ENCODE data around the gene TGFBRAP1.

The TGFBRAP1 gene

DNA sequence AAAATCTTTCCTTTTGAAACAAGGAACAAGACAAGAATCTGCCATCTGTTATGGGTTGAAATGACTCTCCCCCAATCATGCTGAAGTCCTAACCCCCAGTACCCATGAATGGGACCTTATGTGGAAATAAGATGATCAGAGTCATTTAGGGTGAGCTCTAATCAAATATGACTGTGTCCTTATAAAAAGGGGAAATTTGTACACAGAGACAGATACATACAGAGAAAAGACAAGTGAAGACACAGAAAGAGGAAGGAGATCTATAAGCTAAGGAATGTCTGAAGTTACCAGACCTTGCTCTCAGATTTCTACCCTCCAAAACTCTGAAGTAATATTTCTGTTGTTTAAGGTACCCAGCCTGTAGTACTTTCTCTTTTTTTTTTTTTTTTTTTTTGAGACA lies 15.7 kb downstream of the TGFBRAP1 start:
- no peak for DNase-seq

DNA sequence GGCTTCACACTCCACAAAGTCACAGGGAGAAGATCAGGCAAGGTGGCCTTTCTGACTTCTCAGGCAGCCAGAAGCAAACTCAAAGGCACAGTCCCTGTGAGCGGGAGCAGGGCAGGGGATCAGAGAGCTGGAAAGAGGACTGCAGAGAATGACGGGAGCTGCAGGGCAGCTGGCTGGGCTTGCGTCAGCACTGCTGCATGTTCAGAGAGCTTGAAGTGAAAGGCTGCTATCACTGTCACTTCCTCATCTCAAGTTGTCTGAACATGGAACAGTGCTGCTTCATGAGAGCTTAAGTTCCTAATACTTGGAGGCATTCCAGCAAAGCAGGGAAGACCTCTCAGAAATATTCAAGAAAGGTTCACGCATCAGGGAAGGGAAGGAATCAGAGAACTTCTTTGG lies 20.4 kb downstream of the TGFBRAP1 start:
- no peak for DNase-seq

DNA sequence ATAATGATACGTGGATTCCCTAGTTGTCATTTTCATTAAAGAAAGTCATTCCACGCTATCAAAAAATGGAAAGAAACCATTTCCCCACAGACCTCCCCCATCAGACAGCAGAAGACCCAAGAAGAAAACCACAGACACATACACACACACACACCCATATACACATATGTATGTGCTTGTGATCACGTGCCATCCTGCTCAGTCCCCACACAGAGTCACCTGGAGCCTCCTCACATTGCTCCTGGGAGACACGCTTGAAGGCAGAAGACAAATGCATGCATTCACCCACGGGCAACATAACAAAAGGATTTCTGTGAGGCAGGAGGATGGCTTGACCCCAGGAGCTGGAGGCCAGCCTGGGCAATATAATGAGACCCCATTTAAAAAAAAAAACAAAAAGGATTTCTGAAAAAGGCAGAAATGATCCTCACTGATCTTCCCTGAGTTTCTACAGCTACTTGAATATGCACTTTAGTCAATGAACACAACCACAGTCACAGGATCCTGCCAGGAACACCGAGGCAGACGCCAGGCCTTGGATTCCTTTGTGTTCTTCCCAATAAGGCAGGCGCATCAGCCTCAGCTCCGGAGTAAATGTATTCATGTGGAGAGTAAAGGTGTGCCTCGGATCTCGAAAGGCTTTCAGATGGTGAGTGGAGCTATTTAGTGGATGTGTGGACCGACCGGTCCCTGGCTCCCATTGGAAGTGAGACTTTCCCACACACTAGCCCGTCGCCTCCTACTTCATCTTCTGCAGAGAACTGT lies 21.0 kb downstream of the TGFBRAP1 start:
- DNase-seq: no peak

DNA sequence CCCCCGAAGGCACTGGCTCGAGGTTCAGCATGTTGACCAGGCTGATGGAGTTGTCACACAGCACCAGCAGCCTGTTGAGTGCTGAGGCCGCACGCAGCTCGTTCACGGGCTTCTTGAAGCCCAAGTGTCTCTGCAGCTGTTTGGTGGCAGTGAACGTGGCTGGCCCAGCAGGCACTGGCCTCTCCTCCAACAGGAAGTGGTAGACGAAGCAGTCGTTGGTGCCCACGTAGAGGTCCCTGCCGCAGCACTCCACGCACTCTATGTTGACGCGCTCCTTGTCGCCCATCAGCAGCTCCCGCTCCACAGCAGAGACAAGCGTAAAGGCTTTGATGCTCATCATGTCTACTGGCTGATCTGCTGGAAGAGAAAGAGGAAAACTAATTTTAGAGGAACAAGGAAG lies 21.6 kb downstream of the TGFBRAP1 start:
- no peak for DNase-seq

DNA sequence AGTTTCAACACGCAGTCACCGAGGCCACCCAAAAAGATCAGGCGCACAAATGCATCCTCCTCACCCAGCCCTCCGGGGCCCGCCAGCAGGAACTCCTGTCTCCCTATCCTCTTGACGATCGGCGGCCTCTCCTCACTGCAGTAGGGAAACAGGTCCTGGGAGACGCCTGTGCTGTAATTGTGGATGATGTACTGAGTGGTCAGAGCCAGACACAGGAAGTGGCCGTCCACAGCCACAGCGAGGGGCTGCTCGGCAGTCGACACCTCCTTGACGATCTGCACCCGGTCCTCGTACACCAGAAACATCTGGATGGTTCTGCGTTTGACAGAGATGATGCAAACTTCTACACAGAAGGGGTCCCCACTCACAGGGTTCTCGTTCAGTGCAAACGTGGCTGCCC lies 22.0 kb downstream of the TGFBRAP1 start:
- DNase-seq: no peak

DNA sequence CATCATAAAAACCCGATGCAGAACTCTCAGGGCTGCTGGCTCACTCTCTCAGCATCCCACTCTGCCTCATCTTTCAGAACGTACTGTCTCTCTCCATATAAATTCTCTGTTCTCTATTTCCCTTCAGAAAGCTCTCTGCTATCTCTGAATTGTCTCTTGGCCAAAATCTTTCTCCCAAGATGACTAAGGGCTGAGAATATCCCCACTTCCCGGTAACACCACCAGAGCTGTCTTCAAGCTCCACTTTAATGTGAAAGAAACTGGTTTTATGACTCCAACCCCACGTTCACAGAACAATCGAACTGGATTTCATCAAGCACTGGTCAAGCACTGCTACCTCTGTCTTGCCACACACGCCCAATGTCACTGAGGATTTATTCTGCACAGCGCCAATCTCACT lies 22.4 kb downstream of the TGFBRAP1 start:
- no peak for DNase-seq

DNA sequence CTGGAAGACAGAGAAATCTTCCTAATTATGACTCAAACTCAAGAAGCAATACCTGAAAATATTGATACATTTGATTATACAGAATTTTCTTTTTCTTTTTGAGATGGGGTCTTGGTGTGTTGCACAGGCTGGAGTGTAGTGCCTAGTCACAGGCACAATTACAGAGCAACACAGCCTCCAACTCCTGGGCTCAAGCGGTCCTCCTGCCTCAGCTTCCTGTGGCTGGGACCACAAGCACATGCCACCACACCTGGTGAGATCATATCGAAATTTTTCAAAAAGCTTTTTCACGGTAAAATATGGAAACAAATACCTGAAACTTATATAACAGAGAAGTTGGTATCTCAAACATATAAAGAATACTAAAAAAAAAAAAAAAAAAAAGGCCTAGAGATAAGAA lies 27.9 kb downstream of the TGFBRAP1 start:
- DNase-seq: peak; percentile 3

DNA sequence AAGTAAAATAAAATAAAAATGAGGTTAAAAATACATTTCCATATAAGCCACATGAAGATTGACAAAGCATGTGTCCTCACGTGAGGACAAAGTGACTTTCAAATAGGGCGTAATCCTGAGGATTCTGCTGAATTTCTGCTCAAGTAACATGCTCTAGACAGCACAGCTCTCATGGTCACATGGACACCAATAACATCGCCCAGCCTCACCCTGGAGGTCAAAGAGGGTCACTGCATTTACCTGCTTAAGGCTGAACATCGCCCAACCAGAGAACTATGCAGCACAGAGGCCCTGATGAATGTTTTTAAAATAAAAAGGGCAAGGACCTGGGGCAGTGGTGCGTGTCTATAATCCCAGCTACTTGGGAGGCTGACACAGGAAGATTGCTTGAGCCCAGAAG lies 30.2 kb downstream of the TGFBRAP1 start:
- DNase-seq: no peak

DNA sequence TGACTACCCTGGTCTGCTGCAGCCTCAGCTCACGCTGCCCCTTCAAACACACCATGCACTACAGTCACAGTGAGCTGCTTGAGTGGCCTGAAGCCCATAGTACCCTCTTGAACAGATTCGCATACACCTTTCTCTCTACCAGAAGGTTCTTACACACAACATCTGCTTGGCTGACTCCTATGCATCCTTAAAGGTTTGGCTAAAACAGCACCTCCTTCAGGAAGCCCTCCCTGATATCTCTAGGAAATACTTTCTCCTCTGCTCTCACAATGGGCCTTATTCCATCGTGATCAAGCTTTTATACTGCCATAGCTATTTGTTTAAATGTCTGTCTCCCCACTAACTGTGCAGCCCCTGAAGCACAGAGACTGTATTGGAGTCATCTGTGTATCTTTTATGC lies 31.5 kb downstream of the TGFBRAP1 start:
- DNase-seq: no peak

DNA sequence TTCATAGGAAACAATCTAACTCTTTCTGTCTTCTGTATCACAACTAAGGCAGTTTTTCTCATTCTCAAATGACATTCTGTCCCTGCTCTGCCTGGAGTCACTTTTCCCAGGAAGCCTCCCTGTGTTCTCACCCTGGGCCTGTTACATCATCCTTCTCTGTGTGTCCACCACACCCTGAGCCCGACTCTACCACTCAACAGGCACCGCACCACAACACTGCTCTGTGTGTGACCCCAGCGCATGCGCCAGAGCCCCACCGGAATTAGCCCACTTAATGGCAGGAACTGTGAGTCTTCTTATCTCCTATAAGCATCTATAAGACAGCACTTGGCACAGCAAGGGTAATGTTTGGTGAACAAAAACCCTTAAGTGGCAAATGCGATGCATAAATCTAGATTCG lies 32.3 kb downstream of the TGFBRAP1 start:
- no peak for DNase-seq

DNA sequence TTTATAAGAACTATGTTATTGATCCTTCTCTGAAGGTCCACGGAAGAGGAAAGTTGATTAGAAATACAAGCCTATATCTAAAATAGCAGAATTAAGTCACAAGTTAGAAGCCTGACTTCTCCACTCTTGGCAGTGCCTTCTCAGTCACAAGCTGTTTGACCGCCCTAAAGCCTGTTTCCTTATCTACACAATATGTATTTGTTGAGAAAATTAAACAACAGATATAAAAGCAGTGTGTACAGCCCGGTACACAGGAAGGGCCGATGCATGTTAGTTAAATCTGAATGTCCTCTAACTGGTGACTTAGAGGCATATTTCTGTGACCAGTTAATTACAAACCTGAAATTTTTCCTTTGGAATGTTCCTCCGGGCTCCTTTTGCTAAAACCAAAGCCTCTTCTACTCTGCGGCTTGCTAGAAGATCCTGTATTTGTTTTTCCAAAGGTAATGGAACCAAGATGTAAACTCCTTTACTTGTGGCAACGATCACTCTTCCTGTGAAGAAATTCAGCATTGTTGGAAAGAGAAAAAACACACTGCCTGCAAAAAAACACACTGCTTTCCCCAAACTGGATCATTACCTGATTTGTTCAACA lies 33.4 kb downstream of the TGFBRAP1 start:
- DNase-seq: no peak

DNA sequence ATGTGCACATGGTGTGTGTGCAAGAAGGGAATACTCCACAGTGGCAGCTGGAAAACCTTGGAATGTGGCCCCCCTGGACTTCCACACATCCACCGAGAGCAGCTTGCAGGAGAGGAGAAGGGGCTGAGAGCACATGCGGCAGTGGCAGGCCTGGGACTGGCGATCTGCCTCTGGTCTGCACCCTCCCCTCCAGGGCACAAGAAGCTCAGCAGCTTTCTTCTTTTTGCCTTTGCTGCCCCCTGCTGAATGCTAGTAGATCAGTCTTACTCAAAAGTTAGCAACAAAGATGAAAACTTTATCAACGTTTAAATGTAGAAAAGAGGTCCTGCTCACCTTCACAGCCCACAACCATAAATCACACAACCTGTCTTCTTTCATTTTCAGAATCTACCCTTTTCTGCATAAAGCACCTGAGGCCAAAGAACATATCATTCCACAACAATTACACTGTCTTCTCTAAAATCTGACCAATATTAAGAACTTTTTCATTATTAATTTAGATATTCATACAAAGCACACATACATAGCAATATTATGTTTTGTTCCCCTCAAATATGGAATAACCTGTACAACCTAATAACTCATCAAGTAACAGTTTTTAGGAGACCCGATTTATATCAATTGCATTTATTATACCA lies 34.6 kb downstream of the TGFBRAP1 start:
- peak; percentile 22 for DNase-seq

DNA sequence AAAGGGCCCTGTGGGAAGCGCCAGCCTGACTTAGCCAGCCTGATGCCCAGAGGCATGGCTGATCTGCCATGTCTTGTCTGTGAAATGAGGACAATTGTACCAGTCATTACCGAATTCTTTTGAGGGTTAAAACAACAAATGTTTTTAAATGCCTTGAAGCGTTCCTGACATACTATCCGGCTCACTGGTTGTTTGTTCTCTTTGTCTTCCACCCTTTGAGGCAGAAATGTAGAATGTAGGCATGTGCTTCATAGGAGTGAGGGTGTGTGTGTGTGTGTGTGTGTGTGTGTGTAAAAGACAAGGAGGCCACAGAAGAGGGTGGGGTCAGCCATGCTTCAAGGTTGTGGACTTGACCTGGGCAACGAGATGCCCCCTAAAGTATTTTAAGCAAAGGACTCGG lies 35.5 kb downstream of the TGFBRAP1 start:
- no peak for DNase-seq

DNA sequence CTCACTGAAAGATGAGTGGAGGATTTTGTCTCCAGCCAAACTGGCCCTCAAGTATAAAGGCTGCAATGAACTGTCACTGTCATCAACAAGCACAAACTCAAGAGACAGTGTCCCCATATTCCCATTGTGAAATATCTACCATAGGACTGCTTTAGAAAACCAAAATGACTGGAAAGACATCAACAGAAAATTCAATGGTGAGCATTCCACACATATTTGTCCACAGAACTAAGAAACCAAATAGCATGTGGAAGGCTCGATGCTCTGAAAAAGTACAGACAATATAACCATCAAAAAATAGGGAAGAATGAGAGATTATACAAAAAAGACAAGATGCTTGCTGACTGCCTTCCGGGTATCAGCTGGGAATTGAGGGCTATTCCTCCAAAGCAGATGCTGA lies 37.6 kb downstream of the TGFBRAP1 start:
- no peak for DNase-seq

DNA sequence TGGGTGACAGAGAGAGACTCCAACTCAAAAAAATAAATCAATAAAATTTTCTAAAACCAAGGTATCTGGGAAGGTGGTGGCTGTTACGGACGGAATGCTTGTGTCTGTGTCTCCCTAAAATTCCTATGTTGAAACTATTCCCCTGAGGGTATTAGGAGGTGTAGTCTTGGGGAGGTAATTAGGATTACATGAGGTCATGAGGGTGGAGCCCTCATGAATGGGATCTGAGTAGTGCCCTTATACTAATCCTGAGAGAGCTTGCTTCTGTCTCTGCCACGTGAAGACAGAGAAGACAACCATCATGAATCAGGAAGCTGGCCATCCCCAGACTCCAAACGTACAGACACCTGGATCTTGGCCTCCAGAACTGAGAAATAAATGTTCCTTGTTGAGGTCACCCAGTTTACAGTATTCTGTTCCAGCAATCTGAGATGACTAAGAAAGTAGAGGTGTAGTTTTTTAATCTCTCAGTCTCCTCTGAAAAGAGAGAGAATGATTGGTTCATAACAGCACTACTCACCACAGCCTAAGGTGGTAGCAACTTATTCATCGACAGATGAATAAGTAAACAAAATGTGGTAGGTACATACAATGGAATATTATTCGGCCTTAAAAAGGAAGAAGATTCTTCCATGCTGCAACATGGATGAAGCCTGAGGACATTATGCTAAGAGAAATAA lies 38.4 kb downstream of the TGFBRAP1 start:
- DNase-seq: no peak

DNA sequence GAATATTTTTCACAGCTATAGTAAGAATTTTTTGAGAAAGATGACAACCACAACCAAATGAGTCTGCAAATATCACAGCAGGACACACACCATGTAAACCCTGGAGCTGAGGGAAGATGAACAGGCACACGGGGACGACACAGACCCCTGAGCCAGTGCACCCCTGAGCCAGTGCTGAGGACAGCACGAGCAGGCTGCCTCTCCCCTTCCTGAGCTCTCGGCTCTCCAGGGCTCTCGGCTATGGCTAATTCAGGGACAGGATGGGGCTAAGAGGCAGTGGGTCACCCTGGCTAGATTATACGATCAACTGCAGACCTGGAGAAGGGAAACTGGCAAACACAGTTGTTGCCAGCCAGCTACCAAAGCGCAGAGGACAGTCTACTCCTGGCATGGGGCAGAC lies 41.4 kb downstream of the TGFBRAP1 start:
- no peak for DNase-seq

DNA sequence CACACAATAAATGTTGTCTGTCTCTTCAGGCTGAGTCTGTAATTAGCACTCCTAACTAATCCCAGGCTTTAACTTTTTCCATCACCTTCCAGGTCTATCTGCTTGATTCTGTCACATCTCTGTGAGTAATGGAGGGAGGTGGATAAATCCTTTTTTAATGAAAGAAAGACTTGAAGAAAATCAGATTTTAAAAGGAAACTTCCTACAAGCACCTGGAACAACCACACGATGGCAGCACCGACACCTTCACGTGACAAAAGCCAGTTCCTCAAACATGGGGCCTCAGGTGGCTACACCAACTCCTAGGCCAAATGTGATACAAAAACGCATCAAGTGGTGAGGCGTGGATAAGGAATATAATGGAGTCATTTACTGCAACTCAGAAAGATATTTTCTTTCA lies 41.8 kb downstream of the TGFBRAP1 start:
- peak; percentile 27 for DNase-seq

DNA sequence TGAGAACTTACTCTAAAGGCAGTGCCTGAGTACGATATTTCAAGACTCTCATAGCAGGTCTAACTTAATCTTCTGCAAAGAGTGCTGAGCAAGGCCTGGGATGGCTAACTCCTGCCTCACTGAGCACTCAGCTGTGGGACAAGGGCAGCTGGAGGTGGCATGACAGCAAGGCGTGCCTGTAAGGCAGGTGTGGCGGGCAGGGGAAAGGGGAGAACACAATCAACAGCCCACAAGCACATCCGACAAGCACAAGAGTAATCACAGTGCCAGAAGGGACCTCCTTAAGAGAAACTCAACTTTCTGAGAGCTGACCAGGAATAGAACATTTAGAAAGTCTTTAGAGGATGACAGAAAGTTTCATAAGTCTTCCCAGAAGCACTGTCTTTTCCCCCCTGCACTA lies 46.0 kb downstream of the TGFBRAP1 start:
- DNase-seq: no peak

DNA sequence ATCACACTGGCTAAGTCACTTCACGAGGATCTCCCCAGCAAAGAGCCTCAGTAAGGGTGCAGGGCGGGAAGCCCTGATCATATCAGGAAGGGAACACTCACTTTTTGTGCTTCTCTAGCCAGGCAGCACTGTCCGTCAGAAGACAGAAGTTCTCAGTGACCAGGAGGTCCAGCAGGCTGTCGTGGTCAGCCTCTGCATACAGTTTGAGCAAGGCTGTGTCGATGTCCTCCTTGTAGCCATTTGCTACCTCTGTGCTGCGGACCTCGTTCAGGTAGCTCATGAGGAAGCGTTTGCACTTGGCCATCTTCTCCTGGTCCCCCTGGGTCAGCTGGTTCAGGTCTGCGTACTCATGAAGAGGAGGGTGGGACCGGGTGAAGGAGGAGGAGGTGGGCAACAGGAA lies 49.3 kb downstream of the TGFBRAP1 start:
- DNase-seq: no peak

DNA sequence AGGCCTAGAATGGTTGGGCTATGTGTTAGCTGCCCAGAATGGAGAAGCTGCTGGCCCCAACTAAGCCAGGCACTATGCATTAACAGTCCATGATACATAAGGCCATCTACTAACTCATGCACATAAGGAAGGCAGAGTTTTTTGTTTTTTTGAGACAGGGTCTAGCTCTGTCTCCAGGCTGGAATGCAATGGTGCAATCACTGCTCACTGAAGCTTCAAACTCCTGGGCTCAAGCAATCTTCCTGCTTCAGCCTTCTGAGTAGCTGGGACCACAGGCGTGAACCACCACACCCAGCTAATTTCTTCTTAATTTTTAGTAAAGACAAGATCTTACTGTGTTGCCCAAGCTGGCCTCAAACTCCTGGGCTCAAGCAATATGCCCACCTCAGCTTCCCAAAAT lies 50.4 kb downstream of the TGFBRAP1 start:
- DNase-seq: no peak

DNA sequence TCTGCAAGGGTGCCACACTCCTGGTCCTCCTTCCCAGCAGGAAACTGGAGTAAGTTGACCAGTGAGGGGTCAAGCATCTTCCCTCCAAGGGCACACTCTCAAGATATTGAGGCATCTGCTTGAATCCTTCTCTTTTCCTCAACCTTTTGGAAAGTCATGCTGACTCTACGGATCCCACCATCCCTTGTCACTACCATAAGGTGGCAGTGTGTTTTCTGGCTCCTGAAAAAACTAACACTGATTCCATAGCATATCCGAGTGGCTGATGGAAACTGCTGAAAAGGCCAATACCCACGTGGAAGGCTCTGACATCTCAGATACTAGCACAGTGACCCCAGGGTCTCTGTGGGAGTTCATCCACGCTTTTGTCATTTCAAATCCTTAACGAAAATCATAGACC lies 50.9 kb downstream of the TGFBRAP1 start:
- no peak for DNase-seq

DNA sequence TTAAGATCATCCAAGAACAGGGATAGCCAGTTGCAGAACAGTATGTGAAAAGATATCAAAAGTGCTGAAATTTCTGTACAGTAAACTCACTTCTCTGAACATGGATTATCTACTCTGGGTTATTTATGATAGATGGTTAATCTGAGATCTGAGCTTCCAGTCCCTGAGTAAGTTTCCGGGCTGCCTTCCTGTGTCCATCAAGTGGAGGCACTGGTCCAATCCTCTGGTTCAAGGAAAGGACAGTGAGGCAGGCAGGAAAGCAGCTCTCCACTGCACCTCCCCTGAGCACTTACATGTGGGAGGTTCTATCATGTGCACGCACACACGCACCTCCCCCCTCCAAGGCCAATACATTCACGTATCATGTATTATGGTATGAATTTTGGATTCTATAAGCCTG lies 55.5 kb downstream of the TGFBRAP1 start:
- no peak for DNase-seq

DNA sequence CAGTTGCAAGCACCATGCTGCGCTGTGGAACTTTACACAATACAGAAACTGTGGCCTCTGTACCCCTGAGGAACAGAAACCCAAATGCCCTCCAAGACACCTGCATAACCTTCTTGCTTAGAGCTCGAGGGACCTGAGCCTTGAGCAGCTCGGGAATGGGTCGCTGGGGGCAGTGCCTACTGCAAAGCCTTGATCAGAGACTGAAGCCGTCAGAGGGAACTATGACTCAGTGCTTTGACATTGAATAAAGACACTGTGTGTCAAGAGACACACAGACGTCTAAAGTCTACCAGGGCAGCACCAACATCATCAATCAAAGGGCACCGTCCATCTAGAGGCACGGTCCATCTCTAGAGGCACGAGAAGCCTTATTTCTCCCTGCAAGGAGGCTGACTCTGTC lies 57.4 kb downstream of the TGFBRAP1 start:
- no peak for DNase-seq

Data from CD4-positive, alpha-beta T cell treated with Interleukin-10 for 1 hour (primary cell).